HCT116 (cell line): Measurements from ENCODE around the gene STT3B. TPM values are rescaled to one million over a fixed set of nuclear protein-coding genes. Genes with fewer than 3 reads are reported as not detected.

Experiments
- ATAC-seq: fragments of 200-7000 bp; cut with Tn5 transposase; 2 replicates; pipeline ENCODE4 v1.9.1; 2020; ENCODE audit warnings: mild to moderate bottlenecking, moderate library complexity
- BruUV-seq: library from RNA; stranded (reverse); fragments of 400-500 nt; replicated peaks from 2 replicates; lab custom pipeline; 2021; lab: Mats Ljungman, UMichigan
- CTCF ChIA-PET: fragments of 300-600 bp; sonication (Branson Sonifier 250); formaldehyde crosslinking; loops from one replicate; lab custom pipeline; 2021; ENCODE audit warnings: antibody characterized with exemption; lab: Charles Lee
- POLR2A ChIA-PET: fragments of 300-600, 350-600 bp; sonication (Branson Sonifier 250); formaldehyde crosslinking; loops from one replicate; lab custom pipeline; 2021; ENCODE audit warnings: antibody characterized with exemption; lab: Charles Lee
- RAD21 ChIA-PET, 2 experiments: fragments of 300-600 bp; sonication (Branson Sonifier 250); formaldehyde crosslinking; loops; one replicate each; lab custom pipeline; 2023; ENCODE audit warnings: low total read pairs in 2 of 2; ENCODE audit not compliant: uncharacterized antibody in 2 of 2, unreplicated experiment in 2 of 2, low non-redundant PET in 1 of 2; lab: Charles Lee
- DNase-seq: peaks from one replicate; pipeline ENCODE4 v3.0.0-alpha.2; 2010; ENCODE audit warnings: low read depth, low spot score
- H2AFZ ChIP-seq: fragments of 200-600 bp; shearing (Covaris generic), sonication (generic); 2 replicates; pipeline ENCODE4 v1.6.1; 2017; ENCODE audit warnings: low read depth, mixed run types, mixed read lengths, antibody characterized with exemption, low read length; ENCODE audit not compliant: poor library complexity, severe bottlenecking
- H3K27ac ChIP-seq: 2 replicates; pipeline ENCODE4 v1.5.1; 2012; ENCODE audit warnings: low read depth, low read length
- H3K27me3 ChIP-seq: fragments of 200-600 bp; sonication (generic); 2 replicates; pipeline ENCODE4 v1.6.1; 2016; ENCODE audit warnings: mixed run types, low read length, mixed read lengths; ENCODE audit not compliant: insufficient read depth
- H3K36me3 ChIP-seq, 2 experiments: fragments of 200-500 bp in 1 of 2; fragments of 200-600 bp in 1 of 2; sonication (Bioruptor generic) in 1 of 2; sonication (generic) in 1 of 2; 2 replicates each; pipeline versions ENCODE4 v1.5.1 to v1.6.1; 2014 to 2016; ENCODE audit warnings: low read length in 2 of 2, inconsistent platforms in 1 of 2, mixed read lengths in 1 of 2, mixed run types in 1 of 2; ENCODE audit not compliant: insufficient read depth in 2 of 2, control insufficient read depth in 1 of 2
- H3K4me1 ChIP-seq, 2 experiments: fragments of 200-600 bp in 1 of 2; sonication (generic) in 1 of 2; 2 replicates each; pipeline versions ENCODE4 v1.5.1 to v1.6.1; 2012 to 2017; ENCODE audit warnings: low read length in 2 of 2, inconsistent platforms in 1 of 2, mild to moderate bottlenecking in 1 of 2, mixed read lengths in 1 of 2, mixed run types in 1 of 2, moderate library complexity in 1 of 2; ENCODE audit not compliant: insufficient read depth in 2 of 2, control insufficient read depth in 1 of 2
- H3K4me2 ChIP-seq: fragments of 200-600 bp; sonication (generic); 2 replicates; pipeline ENCODE4 v1.6.1; 2017; ENCODE audit warnings: mixed run types, low read length, mixed read lengths
- H3K4me3 ChIP-seq, 2 experiments: fragments of 200-600 bp in 1 of 2; sonication (generic) in 1 of 2; replicated peaks in 1 of 2; 2 replicates each; pipeline ENCODE4 v1.5.1; 2011 to 2016; ENCODE audit warnings: low read length in 2 of 2, control low read depth in 1 of 2, low read depth in 1 of 2, mild to moderate bottlenecking in 1 of 2, mixed read lengths in 1 of 2, mixed run types in 1 of 2
- H3K79me2 ChIP-seq: fragments of 200-600 bp; sonication (generic); 2 replicates; pipeline ENCODE4 v1.6.1; 2017; ENCODE audit warnings: mild to moderate bottlenecking, mixed run types, low read length, moderate library complexity, mixed read lengths; ENCODE audit not compliant: insufficient read depth
- H3K9ac ChIP-seq: fragments of 200-600 bp; sonication (generic); 2 replicates; pipeline ENCODE4 v1.6.1; 2016; ENCODE audit warnings: low read length, mixed read lengths
- H3K9me2 ChIP-seq: fragments of 200-600 bp; sonication (generic), shearing (Covaris generic); 2 replicates; pipeline ENCODE4 v1.6.1; 2017; ENCODE audit warnings: mixed run types, mild to moderate bottlenecking, moderate library complexity; ENCODE audit not compliant: insufficient read depth
- H3K9me3 ChIP-seq, 2 experiments: fragments of 200-500 bp in 1 of 2; fragments of 200-600 bp in 1 of 2; sonication (Bioruptor generic) in 1 of 2; sonication (generic) in 1 of 2; 2 replicates each; pipeline ENCODE4 v1.6.1; 2014 to 2017; ENCODE audit warnings: low read length in 2 of 2, mixed read lengths in 2 of 2, inconsistent platforms in 1 of 2, low read depth in 1 of 2, mild to moderate bottlenecking in 1 of 2, mixed run types in 1 of 2, moderate library complexity in 1 of 2; ENCODE audit not compliant: control insufficient read depth in 1 of 2, insufficient read depth in 1 of 2
- H4K20me1 ChIP-seq: fragments of 200-600 bp; sonication (generic), shearing (Covaris generic); 2 replicates; pipeline ENCODE4 v1.6.1; 2017; ENCODE audit warnings: mixed run types, mild to moderate bottlenecking, moderate library complexity; ENCODE audit not compliant: insufficient read depth
- ATF3 ChIP-seq: IDR thresholded peaks from 2 replicates; pipeline ENCODE4 v1.6.1; 2012
- FOSL1 ChIP-seq: IDR thresholded peaks from 2 replicates; pipeline ENCODE4 v1.6.1; 2012; ENCODE audit warnings: low read depth
- JUND ChIP-seq: IDR thresholded peaks from 2 replicates; pipeline ENCODE4 v1.6.1; 2012
- POLR2A ChIP-seq: IDR thresholded peaks from 2 replicates; pipeline ENCODE4 v1.7.0; 2011; ENCODE audit warnings: borderline replicate concordance; ENCODE audit not compliant: insufficient read depth, insufficient read length; ENCODE audit errors: extremely low read depth
- POLR2AphosphoS5 ChIP-seq: IDR thresholded peaks from 2 replicates; pipeline ENCODE4 v1.6.1; 2011; ENCODE audit warnings: mild to moderate bottlenecking, low read depth, low read length, moderate library complexity
- RAD21 ChIP-seq: IDR thresholded peaks from 2 replicates; pipeline ENCODE4 v1.6.1; 2012; ENCODE audit warnings: low read depth, mild to moderate bottlenecking
- SP1 ChIP-seq: IDR thresholded peaks from 2 replicates; pipeline ENCODE4 v1.6.1; 2012; ENCODE audit warnings: low read depth
- TCF7L2 ChIP-seq: IDR thresholded peaks from 2 replicates; pipeline ENCODE4 v1.7.0; 2011; ENCODE audit warnings: borderline replicate concordance, inconsistent platforms; ENCODE audit not compliant: insufficient read depth, insufficient read length; ENCODE audit errors: extremely low read depth
- intact Hi-C: fragments of 100-400 bp; cut with micrococcal nuclease; formaldehyde crosslinking; loops from 2 replicates; pipeline ENCODE4 v1.10.0; 2022
- total RNA-seq: library from RNA; stranded (reverse); gene quantifications from one replicate; pipeline ENCODE4 v1.2.1, GENCODE V29; 2021; ENCODE audit not compliant: unreplicated experiment
- TF ChIP-seq, protein P1 (sequence below): IDR thresholded peaks from 2 replicates; pipeline ENCODE4 v1.6.1; 2011; ENCODE audit warnings: mild to moderate bottlenecking, low read length, moderate library complexity; ENCODE audit not compliant: insufficient replicate concordance; ENCODE audit errors: extremely low read depth
- TF ChIP-seq, protein P2 (sequence below), 3 experiments: fragments of 200-600 bp in 1 of 3; sonication (generic) in 1 of 3; IDR thresholded peaks in 2 of 3; conservative IDR thresholded peaks in 1 of 3; 2 replicates each; pipeline ENCODE4 v1.5.1; 2012 to 2017; ENCODE audit warnings: low read depth in 2 of 3, low read length in 2 of 3, antibody characterized with exemption in 1 of 3, borderline replicate concordance in 1 of 3, control low read depth in 1 of 3, mild to moderate bottlenecking in 1 of 3, mixed read lengths in 1 of 3, mixed run types in 1 of 3, moderate library complexity in 1 of 3; ENCODE audit not compliant: insufficient read depth in 1 of 3
- TF ChIP-seq, protein P3 (sequence below): IDR thresholded peaks from 2 replicates; pipeline ENCODE4 v1.6.1; 2012; ENCODE audit warnings: low read depth

Gene STT3B
- total RNA-seq, 1 experiment from 2014 or later, result 131 TPM

GRCh38 chr3:31575448-31575847 is 42.7 kb downstream of the STT3B start:
- H3K9me3 ChIP-seq, result no peaks in the 10 kb centered on the region
- no peaks in the 10 kb centered on the region; a peak in 1 of 4 replicates for H3K36me3 ChIP-seq
- H3K4me3 ChIP-seq, result no peak overlapping the region
- H3K27me3 ChIP-seq, result no peaks in the 10 kb centered on the region
- ChIA-PET POLR2A (no interaction called here), CTCF (interaction anchor here (0.9 kb wide), 1 partner anchor 25 kb away, joined by 3 read pairs; no protein-coding TSS in a partner anchor), RAD21 (no interaction called here)
- ATAC-seq (no peak), DNase-seq (no peak)
- intact Hi-C loops, result no loop called here
- no peak overlapping the region for H3K27ac ChIP-seq
- no peaks in the 10 kb centered on the region for H3K9me2 ChIP-seq
- TF ChIP-seq, protein P1, sequence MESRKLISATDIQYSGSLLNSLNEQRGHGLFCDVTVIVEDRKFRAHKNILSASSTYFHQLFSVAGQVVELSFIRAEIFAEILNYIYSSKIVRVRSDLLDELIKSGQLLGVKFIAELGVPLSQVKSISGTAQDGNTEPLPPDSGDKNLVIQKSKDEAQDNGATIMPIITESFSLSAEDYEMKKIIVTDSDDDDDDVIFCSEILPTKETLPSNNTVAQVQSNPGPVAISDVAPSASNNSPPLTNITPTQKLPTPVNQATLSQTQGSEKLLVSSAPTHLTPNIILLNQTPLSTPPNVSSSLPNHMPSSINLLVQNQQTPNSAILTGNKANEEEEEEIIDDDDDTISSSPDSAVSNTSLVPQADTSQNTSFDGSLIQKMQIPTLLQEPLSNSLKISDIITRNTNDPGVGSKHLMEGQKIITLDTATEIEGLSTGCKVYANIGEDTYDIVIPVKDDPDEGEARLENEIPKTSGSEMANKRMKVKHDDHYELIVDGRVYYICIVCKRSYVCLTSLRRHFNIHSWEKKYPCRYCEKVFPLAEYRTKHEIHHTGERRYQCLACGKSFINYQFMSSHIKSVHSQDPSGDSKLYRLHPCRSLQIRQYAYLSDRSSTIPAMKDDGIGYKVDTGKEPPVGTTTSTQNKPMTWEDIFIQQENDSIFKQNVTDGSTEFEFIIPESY, result no peak
- TF ChIP-seq SP1 (no peak), JUND (no peak), ATF3 (no peak), TCF7L2 (no peak), POLR2AphosphoS5 (no peak), POLR2A (no peak), FOSL1 (no peak), RAD21 (no peak)
- TF ChIP-seq, protein P2, sequence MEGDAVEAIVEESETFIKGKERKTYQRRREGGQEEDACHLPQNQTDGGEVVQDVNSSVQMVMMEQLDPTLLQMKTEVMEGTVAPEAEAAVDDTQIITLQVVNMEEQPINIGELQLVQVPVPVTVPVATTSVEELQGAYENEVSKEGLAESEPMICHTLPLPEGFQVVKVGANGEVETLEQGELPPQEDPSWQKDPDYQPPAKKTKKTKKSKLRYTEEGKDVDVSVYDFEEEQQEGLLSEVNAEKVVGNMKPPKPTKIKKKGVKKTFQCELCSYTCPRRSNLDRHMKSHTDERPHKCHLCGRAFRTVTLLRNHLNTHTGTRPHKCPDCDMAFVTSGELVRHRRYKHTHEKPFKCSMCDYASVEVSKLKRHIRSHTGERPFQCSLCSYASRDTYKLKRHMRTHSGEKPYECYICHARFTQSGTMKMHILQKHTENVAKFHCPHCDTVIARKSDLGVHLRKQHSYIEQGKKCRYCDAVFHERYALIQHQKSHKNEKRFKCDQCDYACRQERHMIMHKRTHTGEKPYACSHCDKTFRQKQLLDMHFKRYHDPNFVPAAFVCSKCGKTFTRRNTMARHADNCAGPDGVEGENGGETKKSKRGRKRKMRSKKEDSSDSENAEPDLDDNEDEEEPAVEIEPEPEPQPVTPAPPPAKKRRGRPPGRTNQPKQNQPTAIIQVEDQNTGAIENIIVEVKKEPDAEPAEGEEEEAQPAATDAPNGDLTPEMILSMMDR (IDR thresholded peaks at IDR 0.05 in 2 of 3, conservative IDR thresholded peaks at IDR 0.05 in 1 of 3; ENCODE audit: borderline replicate concordance in 1 of 3, insufficient read depth in 1 of 3, low read depth in 2 of 3, low read length in 2 of 3), result no peak
- TF ChIP-seq, protein P3, sequence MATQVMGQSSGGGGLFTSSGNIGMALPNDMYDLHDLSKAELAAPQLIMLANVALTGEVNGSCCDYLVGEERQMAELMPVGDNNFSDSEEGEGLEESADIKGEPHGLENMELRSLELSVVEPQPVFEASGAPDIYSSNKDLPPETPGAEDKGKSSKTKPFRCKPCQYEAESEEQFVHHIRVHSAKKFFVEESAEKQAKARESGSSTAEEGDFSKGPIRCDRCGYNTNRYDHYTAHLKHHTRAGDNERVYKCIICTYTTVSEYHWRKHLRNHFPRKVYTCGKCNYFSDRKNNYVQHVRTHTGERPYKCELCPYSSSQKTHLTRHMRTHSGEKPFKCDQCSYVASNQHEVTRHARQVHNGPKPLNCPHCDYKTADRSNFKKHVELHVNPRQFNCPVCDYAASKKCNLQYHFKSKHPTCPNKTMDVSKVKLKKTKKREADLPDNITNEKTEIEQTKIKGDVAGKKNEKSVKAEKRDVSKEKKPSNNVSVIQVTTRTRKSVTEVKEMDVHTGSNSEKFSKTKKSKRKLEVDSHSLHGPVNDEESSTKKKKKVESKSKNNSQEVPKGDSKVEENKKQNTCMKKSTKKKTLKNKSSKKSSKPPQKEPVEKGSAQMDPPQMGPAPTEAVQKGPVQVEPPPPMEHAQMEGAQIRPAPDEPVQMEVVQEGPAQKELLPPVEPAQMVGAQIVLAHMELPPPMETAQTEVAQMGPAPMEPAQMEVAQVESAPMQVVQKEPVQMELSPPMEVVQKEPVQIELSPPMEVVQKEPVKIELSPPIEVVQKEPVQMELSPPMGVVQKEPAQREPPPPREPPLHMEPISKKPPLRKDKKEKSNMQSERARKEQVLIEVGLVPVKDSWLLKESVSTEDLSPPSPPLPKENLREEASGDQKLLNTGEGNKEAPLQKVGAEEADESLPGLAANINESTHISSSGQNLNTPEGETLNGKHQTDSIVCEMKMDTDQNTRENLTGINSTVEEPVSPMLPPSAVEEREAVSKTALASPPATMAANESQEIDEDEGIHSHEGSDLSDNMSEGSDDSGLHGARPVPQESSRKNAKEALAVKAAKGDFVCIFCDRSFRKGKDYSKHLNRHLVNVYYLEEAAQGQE, result no peak
- H3K79me2 ChIP-seq, result peaks cover 98% of the 10 kb centered on the region
- no peak overlapping the region for H3K9ac ChIP-seq
- H3K4me1 ChIP-seq, result no peaks in the 10 kb centered on the region
- BruUV-seq, result no TSS peak
- peaks cover 39% of the 10 kb centered on the region; the same call in 1 of the 2 replicates for H4K20me1 ChIP-seq
- no peak overlapping the region for H3K4me2 ChIP-seq
- no peak overlapping the region for H2AFZ ChIP-seq
